Heart right ventricle (tissue), 16 donors: ENCODE measurements around the gene PSAT1. TPM values are rescaled to one million over a fixed set of nuclear protein-coding genes. Genes with fewer than 3 reads are reported as not detected.
A peak's percentile ranks its signal among the peaks of the same experiment; 100 is the strongest.

ENCODE experiments used
- ATAC-seq, 8 donors: fragments of 200-7000 bp; cut with Tn5 transposase; one replicate each; pipeline ENCODE4 v1.9.1; 2020; ENCODE audit warnings: mild to moderate bottlenecking in 8 of 8, moderate library complexity in 8 of 8, moderate number of reproducible peaks in 1 of 8
- DNase-seq, 2 donors: peaks; one replicate each; pipeline ENCODE4 v3.0.0-alpha.2; 2020
- H3K27ac ChIP-seq, 10 donors: fragments of 200-600 bp; sonication (generic) in 2 of 10; one replicate each; pipeline versions ENCODE4 v1.5.0 to v1.8.0; 2020 to 2022; ENCODE audit warnings: mild to moderate bottlenecking in 3 of 10
- H3K27me3 ChIP-seq, 7 donors: fragments of 200-600 bp; one replicate each; pipeline ENCODE4 v1.8.0; 2021 to 2022; ENCODE audit warnings: mild to moderate bottlenecking in 2 of 7
- H3K36me3 ChIP-seq, 9 donors: fragments of 200-600 bp; sonication (generic) in 1 of 9; one replicate each; pipeline versions ENCODE4 v1.5.0 to v1.8.0; 2020 to 2022; ENCODE audit warnings: mild to moderate bottlenecking in 2 of 9
- H3K4me1 ChIP-seq, 9 donors: fragments of 200-600 bp; sonication (generic) in 1 of 9; one replicate each; pipeline versions ENCODE4 v1.5.0 to v1.8.0; 2020 to 2022; ENCODE audit warnings: mild to moderate bottlenecking in 4 of 9
- H3K4me3 ChIP-seq, 10 donors: fragments of 200-600 bp; sonication (generic) in 2 of 10; one replicate each; pipeline versions ENCODE4 v1.5.0 to v1.8.0; 2020 to 2022; ENCODE audit warnings: mild to moderate bottlenecking in 7 of 10, moderate library complexity in 2 of 10
- H3K9me3 ChIP-seq, 11 donors: fragments of 200-600 bp in 10 of 11; sonication (generic) in 2 of 11; one replicate each; pipeline versions ENCODE4 v1.5.0 to v1.8.0; 2013 to 2022; ENCODE audit warnings: mild to moderate bottlenecking in 2 of 11, control low read depth in 1 of 11, moderate library complexity in 1 of 11
- CTCF ChIP-seq, 9 donors: fragments of 200-600 bp; sonication (generic) in 2 of 9; IDR thresholded peaks; one replicate each; pipeline versions ENCODE4 v1.5.0 to v1.8.0; 2021 to 2022; ENCODE audit warnings: antibody characterized with exemption in 9 of 9, mild to moderate bottlenecking in 5 of 9, moderate library complexity in 1 of 9
- WGBS, 2 donors: extraction: QIAGEN DNeasy Blood & Tissue Kit; methylation state at CpG; one replicate each; pipeline ENCODE4 v1.1.7; 2013; ENCODE audit warnings: inconsistent platforms in 1 of 2; 5-methylcytosine and 5-hydroxymethylcytosine counted together
- intact Hi-C, 10 donors: fragments of 100-400 bp; cut with DNase I; formaldehyde crosslinking; loops; one replicate each; pipeline versions ENCODE4 v1.11.1 to v1.14.2; 2022
- polyA plus RNA-seq, 2 donors: library from polyadenylated mRNA; stranded (reverse); fragments of 200-250 nt; gene quantifications; one replicate each; pipeline ENCODE4 v1.2.3, GENCODE V29; 2013
- total RNA-seq, 10 donors: library from RNA; stranded (reverse); fragmentation: NEBNext Ultra II Directional in 3 of 10; extraction: Animal tissue kit (Norgen Biotek cat#: 25700) in 3 of 10; gene quantifications; one replicate each; pipeline versions ENCODE4 v1.2.1 to v1.2.4, GENCODE V29; 2021 to 2023
- donor health status: Arrhythmogenic right ventricular cardiomyopathy.
- donor health status: ischemic (EF 13 %, LVEDD 7.1; RV severe dilation, severe dysfunction).
- donor health status: healthy with polysubstance abuse.
- donor health status: DM: no; HTN: yes; CAD: no.
- donor health status: DM: no; HTN: no; CAD: no.
- donor health status: ischemic (EF 25% LVEDD 6.9; RV normal size, moderate dysfunction).
- donor health status: ischemic (EF 25% LVEDD 5.7; RV mildly dilated, moderate dysfunction).
- donor health status: healthy.
- donor health status: DM: yes; HTN: yes; CAD: no.
- donor health status: Ischemic cardiomyopathy.
- donor health status: ischemic (EF 35%, LVEDD 5.7; RV mildly dilated, moderate dysfunction).
- donor health status: nonischemic (EF 11% LVEDD 7.7; RV severe dilation, severe dysfunction).
- donor health status: DM: yes; HTN: yes; CAD: no.
- donor health status: PGD.
- donor health status: ischemic (EF 29% LVEDD 5.4; RV normal size, mild dysfunction).
- donor health status: nonischemic (EF 23%, LVEDD 6.1; RV moderate dilation, normal function).

PSAT1 gene
- total and polyA plus RNA-seq, 12 donors = 0.28 to 4.0 (median 0.56) TPM; not detected in 1

DNA sequence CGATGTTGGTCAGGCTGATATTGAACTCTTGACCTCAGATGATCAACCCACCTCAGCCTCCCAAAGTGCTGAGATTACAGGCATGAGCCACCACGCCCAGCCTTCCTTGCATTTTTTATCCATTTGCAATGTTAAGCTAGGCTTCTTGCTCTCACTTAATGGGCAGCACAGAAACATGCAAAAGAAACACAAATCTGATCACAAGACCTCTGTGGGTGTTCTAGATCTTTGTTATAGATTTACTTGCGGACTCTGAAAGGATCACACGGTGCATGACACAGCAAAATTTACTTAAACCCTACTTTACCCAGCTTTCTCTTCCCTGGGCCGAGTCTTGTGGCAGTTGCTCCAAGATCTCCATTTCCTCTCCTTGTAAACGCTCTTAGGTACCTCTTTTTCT is 71.3 kb downstream of the PSAT1 start:
- DNase-seq = no peak
- no peak for TF ChIP-seq CTCF (IDR thresholded peaks at IDR 0.05)
- no peak overlapping the region for H3K27ac ChIP-seq
- H3K4me1 ChIP-seq = no peaks in the 10 kb centered on the region
- H3K9me3 ChIP-seq = no peaks in the 10 kb centered on the region
- WGBS, 2 donors = 69 to 84% methylated on average over 6 of the region's 6 CpGs
- peaks cover 0 to 44% (median 20%) of the 10 kb centered on the region in 7 donors for H3K27me3 ChIP-seq
- intact Hi-C loops = loop anchor here in 6 of 10 donors (5.0 to 10.0 kb wide), 3 partner anchors 57 to 106 kb away; no protein-coding TSS in a partner anchor
- H3K36me3 ChIP-seq = no peaks in the 10 kb centered on the region
- ATAC-seq = no peak
- H3K4me3 ChIP-seq = no peak overlapping the region

DNA sequence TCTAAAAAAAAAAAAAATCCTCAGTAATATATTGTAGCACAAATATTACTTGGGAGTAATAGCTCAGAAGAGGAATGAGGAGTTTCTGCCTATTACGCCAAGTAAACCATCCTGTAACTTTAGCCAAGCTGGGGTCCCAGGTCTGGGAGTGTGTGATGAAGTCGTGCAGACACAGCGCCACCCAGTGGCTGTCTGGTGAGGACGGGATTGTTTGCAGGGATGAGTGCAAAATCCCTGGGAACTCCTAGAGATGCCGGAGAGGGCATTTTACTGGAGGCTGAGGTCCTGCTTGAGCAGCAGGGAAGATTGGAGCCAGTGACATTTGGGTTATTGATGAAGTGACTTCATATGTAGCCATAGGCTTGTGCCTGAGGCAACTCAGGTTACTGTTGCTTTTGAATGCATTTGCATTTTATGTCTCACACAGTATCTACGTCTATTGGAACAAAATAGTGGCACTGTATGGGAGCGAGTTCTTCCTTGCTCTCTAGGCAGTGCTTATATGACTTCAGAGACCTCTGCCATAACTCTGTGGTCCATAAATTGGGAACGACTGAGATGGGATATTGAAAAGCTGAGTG is 72.8 kb downstream of the PSAT1 start:
- 29 to 34% methylated on average over 8 of the region's 8 CpGs for WGBS, 2 donors
- intact Hi-C loops = loop anchor here in 8 of 10 donors (1.0 to 10.0 kb wide), 5 partner anchors 55 to 108 kb away; no protein-coding TSS in a partner anchor
- Histone ChIP-seq H3K27me3 (peaks cover 0 to 53% (median 27%) of the 10 kb centered on the region in 7 donors), H3K27ac (no peak overlapping the region), H3K4me1 (no peaks in the 10 kb centered on the region), H3K9me3 (no peaks in the 10 kb centered on the region), H3K36me3 (no peaks in the 10 kb centered on the region), H3K4me3 (no peak overlapping the region)
- ATAC-seq (peak in 4 of 8 donors; percentile 47 to 72 (median 58)), DNase-seq (peak; percentile 36 to 67)
- peak; percentile 50 to 84 (median 72) for TF ChIP-seq CTCF (IDR thresholded peaks at IDR 0.05)

GRCh38 chr9:78370991-78371390 is 74.1 kb downstream of the PSAT1 start:
- ATAC-seq = no peak
- Histone ChIP-seq H3K4me1 (no peaks in the 10 kb centered on the region), H3K4me3 (no peak overlapping the region), H3K36me3 (no peaks in the 10 kb centered on the region), H3K9me3 (no peaks in the 10 kb centered on the region), H3K27me3 (peaks cover 0 to 66% (median 32%) of the 10 kb centered on the region in 7 donors), H3K27ac (no peak overlapping the region)
- no peak for TF ChIP-seq CTCF (IDR thresholded peaks at IDR 0.05)
- WGBS, 2 donors = 75 to 79% methylated on average over 7 of the region's 7 CpGs
- intact Hi-C loops = loop anchor here in 3 of 10 donors (5.0 to 10.0 kb wide), 2 partner anchors 64 to 109 kb away; no protein-coding TSS in a partner anchor
- DNase-seq = no peak

- WGBS, 2 donors = 61 to 65% methylated on average over 7 of the region's 7 CpGs
- intact Hi-C loops = loop anchor here in 3 of 10 donors (5.0 to 10.0 kb wide), 2 partner anchors 63 to 110 kb away; no protein-coding TSS in a partner anchor
- Histone ChIP-seq H3K4me3 (no peak overlapping the region), H3K9me3 (no peaks in the 10 kb centered on the region), H3K27ac (no peak overlapping the region), H3K27me3 (peaks cover 0 to 67% (median 37%) of the 10 kb centered on the region in 7 donors), H3K4me1 (no peaks in the 10 kb centered on the region), H3K36me3 (no peaks in the 10 kb centered on the region)
- no peak for DNase-seq
- ATAC-seq = no peak
- TF ChIP-seq CTCF (IDR thresholded peaks at IDR 0.05) = no peak
Observed at GRCh38 chr9:78371981-78372380, 75.1 kb downstream of the PSAT1 start.

Other genes starting within 250 kb of the PSAT1 start
- 1 to 10 TPM; 2.6 to 5.7 (median 3.2) TPM for gene CEP78, start 61.0 kb upstream of the PSAT1 start, total RNA-seq
- 1 to 10 TPM; 1.7 to 3.5 TPM for gene CEP78, start 61.0 kb upstream of the PSAT1 start, polyA plus RNA-seq